HFF-Myc (cell line): ENCODE data around the gene UBD.
A peak's percentile ranks its signal among the peaks of the same experiment; 100 is the strongest.

ENCODE experiments used
- DNase-seq: peaks from one replicate; pipeline ENCODE4 v3.0.0-alpha.2; 2011; ENCODE audit warnings: low read depth; ENCODE audit errors: extremely low read depth
- H3K4me3 ChIP-seq: replicated peaks from 2 replicates; pipeline ENCODE4 v1.5.1; 2011; ENCODE audit warnings: low read depth, mild to moderate bottlenecking, control low read depth, low read length
- CTCF ChIP-seq: IDR thresholded peaks from 2 replicates; pipeline ENCODE4 v1.5.1; 2012; ENCODE audit warnings: mild to moderate bottlenecking, low read depth, low read length, control low read depth; ENCODE audit errors: missing control alignments

Gene UBD

GRCh38 chr6:29584821-29585220, 25.3 kb upstream of the UBD start, which contains the start of gene OR2H2:
OR2H2 (plus strand) TSS chr6:29585121; CDS start chr6:29587945, 2,824 bp downstream.
- DNase-seq, result no peak
- TF ChIP-seq CTCF, result no peak
- H3K4me3 ChIP-seq, result no peak within 1 kb of the TSS

- no peak overlapping the region for H3K4me3 ChIP-seq
- TF ChIP-seq CTCF, result no peak
- no peak for DNase-seq
Measured at GRCh38 chr6:29577544-29577943, 18.0 kb upstream of the UBD start.

GRCh38 chr6:29576056-29576455, 16.5 kb upstream of the UBD start:
- no peak for TF ChIP-seq CTCF

GRCh38 chr6:29567991-29568390, 8.5 kb upstream of the UBD start:
- peak; percentile 36 for DNase-seq
- TF ChIP-seq CTCF, result no peak
- no peak overlapping the region for H3K4me3 ChIP-seq

More at GRCh38 chr6:29576056-29576455, 16.5 kb upstream of the UBD start:
- no peak overlapping the region for H3K4me3 ChIP-seq
- DNase-seq, result no peak

- no peak overlapping the region for H3K4me3 ChIP-seq
- no peak for DNase-seq
- TF ChIP-seq CTCF, result no peak
Measured at GRCh38 chr6:29567541-29567940, 8.0 kb upstream of the UBD start.

GRCh38 chr6:29566856-29567255, 7.3 kb upstream of the UBD start:
- DNase-seq, result no peak
- H3K4me3 ChIP-seq, result no peak overlapping the region
- TF ChIP-seq CTCF, result no peak

- DNase-seq, result no peak
- TF ChIP-seq CTCF, result no peak
- H3K4me3 ChIP-seq, result no peak overlapping the region
Measured at GRCh38 chr6:29564875-29565274, 5.3 kb upstream of the UBD start.
